ENCODE results near the gene AMPD3. TPM values are rescaled to one million over a fixed set of nuclear protein-coding genes. Genes with fewer than 3 reads are reported as not detected.
A peak's percentile ranks its signal among the peaks of the same experiment; 100 is the strongest.

AMPD3 gene
- total and polyA plus RNA-seq, 2 donors (not counting 1 experiment from before 2014, with no cell fraction given): 40.1 to 85.5 TPM

DNA sequence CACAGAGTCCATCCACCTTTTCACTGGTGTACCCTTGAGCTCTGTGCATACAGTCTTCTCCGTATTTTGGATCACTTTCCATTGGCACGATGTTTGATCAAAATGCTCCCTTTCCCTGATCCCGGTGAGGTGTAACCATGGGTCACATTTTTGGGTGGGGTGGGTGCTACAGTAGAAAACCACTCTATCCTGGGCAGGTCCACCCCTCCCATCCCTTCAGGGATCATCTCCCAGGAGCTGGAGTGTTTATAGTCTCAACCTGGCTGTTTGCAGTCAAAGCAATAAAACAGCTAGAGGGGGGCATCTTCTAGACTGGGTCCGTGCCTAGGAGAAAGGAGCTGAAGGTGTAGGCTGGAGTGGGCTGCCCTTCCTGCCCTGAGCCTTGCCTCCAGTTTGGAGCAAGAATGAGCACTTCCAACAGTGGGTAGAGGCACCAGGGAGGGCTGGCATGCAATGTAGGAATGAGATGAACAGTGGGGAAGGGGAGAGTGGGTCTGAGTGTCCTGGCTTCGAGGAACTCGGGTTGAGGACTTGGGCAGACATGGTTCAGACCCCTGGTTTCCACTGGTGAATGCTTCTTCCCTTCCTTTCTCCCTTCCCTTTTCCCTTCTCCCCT lies 47.1 kb downstream of the AMPD3 start:
- Histone ChIP-seq H3K36me3 (replicated peaks in 1 of 2; ENCODE audit: control extremely low read depth in 1 of 2, control insufficient read depth in 1 of 2, extremely low read depth in 1 of 2, insufficient read depth in 2 of 2, low read length in 1 of 2) (peaks cover 18 to 61% of the 10 kb centered on the region in 2 experiments), H4K20me1 (ENCODE audit: control insufficient read depth, insufficient read depth, low read length, poor library complexity, severe bottlenecking) (no peaks in the 10 kb centered on the region), H3K27me3 (replicated peaks in 1 of 4; ENCODE audit: control extremely low read depth in 1 of 4, control insufficient read depth in 3 of 4, insufficient read depth in 4 of 4, low read length in 3 of 4) (no peaks in the 10 kb centered on the region), H3K4me3 (ENCODE audit: control extremely low read depth in 1 of 5, extremely low read depth in 1 of 5, insufficient read depth in 1 of 5, low read depth in 2 of 5, low read length in 4 of 5) (no peak overlapping the region), H3K9me3 (ENCODE audit: control extremely low read depth in 1 of 3, control insufficient read depth in 2 of 3, insufficient read depth in 1 of 3, low read length in 2 of 3) (no peaks in the 10 kb centered on the region), H3K4me2 (replicated peaks; ENCODE audit: low read depth, low read length, poor library complexity, severe bottlenecking) (peak overlapping the region; percentile 47), H3K79me2 (ENCODE audit: control insufficient read depth, insufficient read depth, low read length) (peaks cover 16% of the 10 kb centered on the region), H2AFZ (ENCODE audit: insufficient read depth, low read depth, low read length, poor library complexity, severe bottlenecking) (no peak overlapping the region), H3K27ac (ENCODE audit: low read length in 2 of 2) (peak overlapping the region; percentile 38 to 65), H3K9ac (ENCODE audit: low read length) (no peak overlapping the region), H3K4me1 (ENCODE audit: control insufficient read depth in 2 of 2, insufficient read depth in 2 of 2, low read length in 2 of 2) (peaks cover 21% of the 10 kb centered on the region in 2 donors)
- DNase-seq: no peak
- ChIA-PET POLR2A (interaction anchor here (0.5 to 1.2 kb wide), 3 partner anchors 14 to 184 kb away, joined by 3 to 6 read pairs (median 6); no protein-coding TSS in a partner anchor), CTCF (interaction anchor here (1.0 to 5.2 kb wide), 6 partner anchors 11 to 155 kb away, joined by 3 to 26 read pairs (median 4); no protein-coding TSS in a partner anchor)
- 100% methylated on average over 3 of the region's 6 CpGs for WGBS (ENCODE audit: insufficient coverage)
- Mint-ChIP-seq H3K4me1 (peaks cover 27% of the 10 kb centered on the region), H3K27ac (peak overlapping the region; percentile 81), H3K9me3 (ENCODE audit: insufficient read depth) (no peaks in the 10 kb centered on the region), H3K27me3 (no peaks in the 10 kb centered on the region), H3K4me3 (no peak overlapping the region)
- no peak for TF ChIP-seq EZH2 (IDR thresholded peaks at IDR 0.05; ENCODE audit: borderline replicate concordance, insufficient read depth, low read depth, low read length, poor library complexity, severe bottlenecking)
- ATAC-seq (ENCODE audit: low read depth): no peak
- intact Hi-C loops (cut with micrococcal nuclease): loop anchor here (5.0 kb wide), 1 partner anchor 35 kb away; no protein-coding TSS in a partner anchor

DNA sequence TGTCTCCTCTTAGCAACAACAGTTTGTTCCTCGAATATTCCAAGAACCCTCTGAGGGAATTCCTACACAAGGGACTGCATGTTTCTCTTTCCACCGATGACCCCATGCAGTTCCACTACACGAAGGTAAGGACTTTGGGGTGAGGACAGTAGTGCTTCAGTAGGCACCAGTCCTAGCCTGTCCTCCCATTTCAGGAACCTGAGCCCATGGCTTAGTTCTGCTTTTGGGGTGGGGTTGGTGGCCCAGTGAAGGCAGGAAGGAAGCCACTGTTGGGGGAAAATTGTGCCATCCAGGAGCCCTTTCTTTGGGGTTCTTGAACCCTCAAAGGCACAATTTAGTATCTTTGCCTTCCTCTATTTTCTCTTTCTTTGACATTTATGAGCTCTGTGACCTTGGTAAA lies 47.7 kb downstream of the AMPD3 start:
- H2AFZ ChIP-seq (ENCODE audit: insufficient read depth, low read depth, low read length, poor library complexity, severe bottlenecking): peak overlapping the region; percentile 9

More for the DNA sequence above, 47.7 kb downstream of the AMPD3 start:
- intact Hi-C loops (cut with micrococcal nuclease): loop anchor here (5.0 kb wide), 1 partner anchor 35 kb away; no protein-coding TSS in a partner anchor
- H3K9me3 ChIP-seq (ENCODE audit: control extremely low read depth in 1 of 3, control insufficient read depth in 2 of 3, insufficient read depth in 1 of 3, low read length in 2 of 3): no peaks in the 10 kb centered on the region
- no peaks in the 10 kb centered on the region for H3K9me3 Mint-ChIP-seq (ENCODE audit: insufficient read depth)
- H3K27me3 ChIP-seq (replicated peaks in 1 of 4; ENCODE audit: control extremely low read depth in 1 of 4, control insufficient read depth in 3 of 4, insufficient read depth in 4 of 4, low read length in 3 of 4): no peaks in the 10 kb centered on the region
- peak overlapping the region in 1 of 5 experiments; percentile 18 for H3K4me3 ChIP-seq (ENCODE audit: control extremely low read depth in 1 of 5, extremely low read depth in 1 of 5, insufficient read depth in 1 of 5, low read depth in 2 of 5, low read length in 4 of 5)
- H3K4me1 Mint-ChIP-seq: peaks cover 27% of the 10 kb centered on the region
- DNase-seq (peak; percentile 46), ATAC-seq (ENCODE audit: low read depth) (peak; percentile 51)
- H3K9ac ChIP-seq (ENCODE audit: low read length): no peak overlapping the region
- H3K27ac ChIP-seq (ENCODE audit: low read length in 2 of 2): peak overlapping the region; percentile 38 to 65
- H3K4me3 Mint-ChIP-seq: peak overlapping the region; percentile 20
- H3K4me1 ChIP-seq (ENCODE audit: control insufficient read depth in 2 of 2, insufficient read depth in 2 of 2, low read length in 2 of 2): peaks cover 21% of the 10 kb centered on the region in 2 donors
- no peak for TF ChIP-seq EZH2 (IDR thresholded peaks at IDR 0.05; ENCODE audit: borderline replicate concordance, insufficient read depth, low read depth, low read length, poor library complexity, severe bottlenecking)
- TF ChIP-seq, protein P1, sequence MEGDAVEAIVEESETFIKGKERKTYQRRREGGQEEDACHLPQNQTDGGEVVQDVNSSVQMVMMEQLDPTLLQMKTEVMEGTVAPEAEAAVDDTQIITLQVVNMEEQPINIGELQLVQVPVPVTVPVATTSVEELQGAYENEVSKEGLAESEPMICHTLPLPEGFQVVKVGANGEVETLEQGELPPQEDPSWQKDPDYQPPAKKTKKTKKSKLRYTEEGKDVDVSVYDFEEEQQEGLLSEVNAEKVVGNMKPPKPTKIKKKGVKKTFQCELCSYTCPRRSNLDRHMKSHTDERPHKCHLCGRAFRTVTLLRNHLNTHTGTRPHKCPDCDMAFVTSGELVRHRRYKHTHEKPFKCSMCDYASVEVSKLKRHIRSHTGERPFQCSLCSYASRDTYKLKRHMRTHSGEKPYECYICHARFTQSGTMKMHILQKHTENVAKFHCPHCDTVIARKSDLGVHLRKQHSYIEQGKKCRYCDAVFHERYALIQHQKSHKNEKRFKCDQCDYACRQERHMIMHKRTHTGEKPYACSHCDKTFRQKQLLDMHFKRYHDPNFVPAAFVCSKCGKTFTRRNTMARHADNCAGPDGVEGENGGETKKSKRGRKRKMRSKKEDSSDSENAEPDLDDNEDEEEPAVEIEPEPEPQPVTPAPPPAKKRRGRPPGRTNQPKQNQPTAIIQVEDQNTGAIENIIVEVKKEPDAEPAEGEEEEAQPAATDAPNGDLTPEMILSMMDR (IDR thresholded peaks at IDR 0.05): no peak
- peak overlapping the region; percentile 47 for H3K4me2 ChIP-seq (replicated peaks; ENCODE audit: low read depth, low read length, poor library complexity, severe bottlenecking)
- 100% methylated on average over 1 of the region's 3 CpGs for WGBS (ENCODE audit: insufficient coverage)
- no peaks in the 10 kb centered on the region for H3K27me3 Mint-ChIP-seq
- ChIA-PET POLR2A (interaction anchor here (0.5 to 1.2 kb wide), 2 partner anchors 14 to 185 kb away, joined by 6 read pairs; no protein-coding TSS in a partner anchor), CTCF (interaction anchor here (0.8 to 5.2 kb wide), 8 partner anchors 11 to 154 kb away, joined by 3 to 26 read pairs (median 4); no protein-coding TSS in a partner anchor)
- no peaks in the 10 kb centered on the region for H4K20me1 ChIP-seq (ENCODE audit: control insufficient read depth, insufficient read depth, low read length, poor library complexity, severe bottlenecking)
- H3K27ac Mint-ChIP-seq: peak overlapping the region; percentile 81
- peaks cover 16% of the 10 kb centered on the region for H3K79me2 ChIP-seq (ENCODE audit: control insufficient read depth, insufficient read depth, low read length)
- H3K36me3 ChIP-seq (replicated peaks in 1 of 2; ENCODE audit: control extremely low read depth in 1 of 2, control insufficient read depth in 1 of 2, extremely low read depth in 1 of 2, insufficient read depth in 2 of 2, low read length in 1 of 2): peaks cover 18 to 55% of the 10 kb centered on the region in 2 experiments
